NT2/D1 (cell line): ENCODE measurements around the gene ALOX5AP.
"Not testable (repeated sequence)": the region's sequence is repeated elsewhere in the genome, so short reads cannot be mapped to it uniquely, and the experiment has no call there.

Experiments
- DNase-seq: peaks from one replicate; pipeline ENCODE4 v3.0.0-alpha.2; 2011; ENCODE audit warnings: low read depth, low spot score
- H3K27me3 ChIP-seq: 2 replicates; pipeline ENCODE4 v1.6.0; 2011; ENCODE audit warnings: mild to moderate bottlenecking; ENCODE audit not compliant: insufficient read length, insufficient read depth
- H3K36me3 ChIP-seq: 2 replicates; pipeline ENCODE4 v1.6.1; 2011; ENCODE audit warnings: mild to moderate bottlenecking, low read length, mixed read lengths; ENCODE audit not compliant: insufficient read depth, insufficient read length
- H3K4me1 ChIP-seq: 2 replicates; pipeline ENCODE4 v1.5.1; 2011; ENCODE audit not compliant: insufficient read depth, insufficient read length
- H3K4me3 ChIP-seq: 2 replicates; pipeline ENCODE4 v1.5.1; 2011; ENCODE audit warnings: low read depth; ENCODE audit not compliant: insufficient read length
- H3K9ac ChIP-seq: 2 replicates; pipeline ENCODE4 v1.6.0; 2011; ENCODE audit warnings: low read depth; ENCODE audit not compliant: insufficient read length
- H3K9me3 ChIP-seq: 2 replicates; pipeline ENCODE4 v1.5.1; 2011; ENCODE audit warnings: mild to moderate bottlenecking, low read length; ENCODE audit not compliant: insufficient read depth
- SUZ12 ChIP-seq: IDR thresholded peaks from 2 replicates; pipeline ENCODE4 v1.6.1; 2011; ENCODE audit not compliant: insufficient read length, insufficient read depth; ENCODE audit errors: extremely low read depth
- YY1 ChIP-seq: IDR thresholded peaks from 2 replicates; pipeline ENCODE4 v1.6.1; 2011; ENCODE audit not compliant: insufficient read length, insufficient read depth
- ZNF274 ChIP-seq: IDR thresholded peaks from 2 replicates; pipeline ENCODE4 v1.6.1; 2011; ENCODE audit warnings: mild to moderate bottlenecking, low read depth, low read length

ALOX5AP gene

DNA sequence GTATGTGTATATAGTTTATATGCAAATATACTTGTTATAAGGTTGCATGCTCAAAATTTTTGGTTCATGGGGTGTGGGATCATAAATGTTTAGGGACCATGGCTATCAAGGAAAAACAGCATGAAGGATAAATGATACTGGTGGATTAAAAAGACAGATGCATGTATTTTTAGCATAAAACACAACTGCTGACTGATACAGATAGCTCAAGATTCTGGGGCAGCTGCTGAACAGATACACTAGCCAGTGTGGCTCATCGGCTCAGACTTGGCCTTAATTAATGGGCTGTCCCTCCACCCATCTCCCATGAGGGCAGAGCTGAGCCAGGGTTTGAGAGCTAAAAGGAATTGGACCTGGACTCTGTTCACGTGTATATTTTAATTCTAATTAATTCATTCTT is 11.4 kb downstream of the ALOX5AP start:
- H3K36me3 ChIP-seq, result no peaks in the 10 kb centered on the region
- H3K4me3 ChIP-seq, result no peak overlapping the region
- H3K27me3 ChIP-seq, result no peaks in the 10 kb centered on the region
- H3K4me1 ChIP-seq, result no peaks in the 10 kb centered on the region
- TF ChIP-seq SUZ12, result no peak
- TF ChIP-seq ZNF274, result no peak
- no peak for TF ChIP-seq YY1
- H3K9ac ChIP-seq, result no peak overlapping the region
- no peaks in the 10 kb centered on the region for H3K9me3 ChIP-seq
- DNase-seq, result no peak

DNA sequence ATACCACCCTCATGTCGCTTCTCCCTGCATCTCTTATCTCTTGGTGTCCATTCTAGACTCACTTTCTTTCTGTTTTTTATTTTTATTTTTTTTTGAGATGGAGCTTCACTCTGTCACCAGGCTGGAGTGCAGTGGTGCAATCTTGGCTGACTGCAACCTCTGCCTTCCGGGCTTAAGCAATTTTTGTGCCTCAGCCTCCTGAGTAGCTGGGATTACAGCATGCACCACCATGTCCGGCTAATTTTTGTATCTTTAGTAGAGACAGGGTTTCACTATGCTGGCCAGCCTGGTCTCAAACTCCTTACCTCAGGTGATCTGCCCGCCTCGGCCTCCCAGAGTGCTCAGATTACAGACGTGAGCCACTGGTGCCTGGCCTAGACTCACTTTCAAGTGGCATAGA is 12.5 kb downstream of the ALOX5AP start:
- H3K4me3 ChIP-seq, H3K9me3 ChIP-seq, H3K27me3 ChIP-seq, H3K9ac ChIP-seq, H3K4me1 ChIP-seq, DNase-seq, H3K36me3 ChIP-seq: not testable (repeated sequence)

GRCh38 chr13:30748717-30749116 is 13.4 kb downstream of the ALOX5AP start:
- H3K36me3 ChIP-seq, result no peaks in the 10 kb centered on the region
- DNase-seq, result no peak
- H3K4me1 ChIP-seq, result no peaks in the 10 kb centered on the region
- no peaks in the 10 kb centered on the region for H3K27me3 ChIP-seq
- no peaks in the 10 kb centered on the region for H3K9me3 ChIP-seq
- TF ChIP-seq YY1, result no peak
- TF ChIP-seq ZNF274, result no peak
- no peak for TF ChIP-seq SUZ12
- H3K9ac ChIP-seq, result no peak overlapping the region
- no peak overlapping the region for H3K4me3 ChIP-seq

DNA sequence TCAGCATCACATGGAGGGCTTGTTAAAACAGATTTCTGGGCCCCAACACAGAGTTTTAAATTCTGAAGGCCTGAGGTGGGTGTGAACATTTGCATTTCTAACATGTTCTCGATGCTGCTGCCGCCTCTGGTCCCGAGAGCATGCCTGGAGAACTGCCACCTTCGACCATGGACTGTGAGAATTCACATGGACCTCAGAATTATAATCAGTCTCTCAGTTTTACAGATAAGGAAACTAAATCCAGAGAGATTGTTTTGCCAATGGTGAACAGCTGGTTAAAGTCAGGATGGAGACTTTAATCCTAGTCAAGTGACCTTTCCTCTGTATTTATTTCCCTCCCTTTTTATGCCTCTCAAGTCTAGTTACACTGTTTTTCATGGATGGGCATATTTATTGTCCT is 14.7 kb downstream of the ALOX5AP start:
- no peak for DNase-seq
- Histone ChIP-seq H3K9me3 (no peaks in the 10 kb centered on the region), H3K4me1 (no peaks in the 10 kb centered on the region), H3K4me3 (no peak overlapping the region), H3K36me3 (no peaks in the 10 kb centered on the region), H3K9ac (no peak overlapping the region), H3K27me3 (no peaks in the 10 kb centered on the region)
- TF ChIP-seq ZNF274, result no peak
- no peak for TF ChIP-seq SUZ12
- no peak for TF ChIP-seq YY1

GRCh38 chr13:30751183-30751933 is 16.0 kb downstream of the ALOX5AP start:
- no peaks in the 10 kb centered on the region for H3K36me3 ChIP-seq
- H3K4me1 ChIP-seq, result no peaks in the 10 kb centered on the region
- TF ChIP-seq SUZ12 (no peak), YY1 (no peak), ZNF274 (no peak)
- no peaks in the 10 kb centered on the region for H3K27me3 ChIP-seq
- H3K9me3 ChIP-seq, result no peaks in the 10 kb centered on the region
- H3K9ac ChIP-seq, result no peak overlapping the region
- H3K4me3 ChIP-seq, result no peak overlapping the region
- DNase-seq, result no peak

DNA sequence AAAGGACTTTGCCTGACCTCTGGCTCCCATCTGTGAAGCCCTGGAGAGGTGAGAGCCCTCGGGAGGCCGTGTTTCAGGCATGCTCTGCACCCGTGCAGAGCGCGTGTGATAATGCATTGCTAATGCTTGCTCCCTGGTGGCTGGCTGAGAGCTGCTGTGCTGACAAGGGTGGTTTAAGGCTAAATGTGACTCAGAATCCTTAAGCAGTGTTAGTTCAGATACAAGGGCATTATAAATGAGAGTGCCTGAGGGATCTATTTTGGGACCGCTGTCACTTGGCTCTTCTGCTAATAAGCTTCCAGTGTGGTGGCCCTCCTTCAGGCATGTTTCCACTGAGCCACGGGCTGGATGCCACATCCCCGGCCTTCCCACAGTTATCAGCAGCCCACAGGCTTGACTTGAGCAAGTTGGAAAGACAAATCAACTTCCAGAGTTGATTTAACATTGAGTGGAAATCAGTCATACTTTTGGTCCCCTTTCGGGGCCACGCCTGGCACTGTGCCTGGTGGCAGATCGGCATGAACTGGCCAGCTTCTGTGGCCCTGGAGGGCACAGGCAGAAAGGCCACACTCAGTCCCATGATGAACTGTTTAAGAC is 17.0 kb downstream of the ALOX5AP start:
- Histone ChIP-seq H3K9me3 (no peaks in the 10 kb centered on the region), H3K36me3 (no peaks in the 10 kb centered on the region), H3K27me3 (no peaks in the 10 kb centered on the region), H3K4me1 (no peaks in the 10 kb centered on the region), H3K9ac (no peak overlapping the region), H3K4me3 (no peak overlapping the region)
- DNase-seq, result no peak
- TF ChIP-seq ZNF274 (no peak), YY1 (no peak), SUZ12 (no peak)

- H3K36me3 ChIP-seq, result no peaks in the 10 kb centered on the region
- no peak for DNase-seq
- TF ChIP-seq YY1, result no peak
- TF ChIP-seq ZNF274, result no peak
- no peak for TF ChIP-seq SUZ12
- H3K27me3 ChIP-seq, result no peaks in the 10 kb centered on the region
- H3K4me3 ChIP-seq, result no peak overlapping the region
- H3K9ac ChIP-seq, result no peak overlapping the region
- H3K9me3 ChIP-seq, result no peaks in the 10 kb centered on the region
- H3K4me1 ChIP-seq, result no peaks in the 10 kb centered on the region
Observed at GRCh38 chr13:30753030-30753616, 17.8 kb downstream of the ALOX5AP start.
